ENCODE data around the gene HSF2.

DNA sequence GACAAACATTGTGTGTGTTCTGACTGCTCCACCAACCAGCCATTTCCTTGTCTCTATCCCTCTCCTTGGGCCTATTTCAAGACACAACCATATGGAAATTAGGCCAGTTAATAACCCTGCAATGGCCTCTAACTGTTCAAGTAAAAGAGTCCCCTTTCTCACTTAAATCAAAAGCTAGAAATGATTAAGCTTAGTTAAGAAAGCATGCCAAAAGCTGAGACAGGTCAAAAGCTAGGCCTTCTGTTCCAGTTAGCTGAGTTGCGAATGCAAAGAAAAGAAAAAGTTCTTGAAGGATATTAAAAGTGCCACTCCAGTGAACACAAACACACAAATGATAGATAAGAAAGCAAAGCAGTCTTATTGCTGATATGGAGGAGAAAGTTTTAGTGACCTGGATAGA is 49.6 kb downstream of the HSF2 start:
- TF ChIP-seq, protein P1, sequence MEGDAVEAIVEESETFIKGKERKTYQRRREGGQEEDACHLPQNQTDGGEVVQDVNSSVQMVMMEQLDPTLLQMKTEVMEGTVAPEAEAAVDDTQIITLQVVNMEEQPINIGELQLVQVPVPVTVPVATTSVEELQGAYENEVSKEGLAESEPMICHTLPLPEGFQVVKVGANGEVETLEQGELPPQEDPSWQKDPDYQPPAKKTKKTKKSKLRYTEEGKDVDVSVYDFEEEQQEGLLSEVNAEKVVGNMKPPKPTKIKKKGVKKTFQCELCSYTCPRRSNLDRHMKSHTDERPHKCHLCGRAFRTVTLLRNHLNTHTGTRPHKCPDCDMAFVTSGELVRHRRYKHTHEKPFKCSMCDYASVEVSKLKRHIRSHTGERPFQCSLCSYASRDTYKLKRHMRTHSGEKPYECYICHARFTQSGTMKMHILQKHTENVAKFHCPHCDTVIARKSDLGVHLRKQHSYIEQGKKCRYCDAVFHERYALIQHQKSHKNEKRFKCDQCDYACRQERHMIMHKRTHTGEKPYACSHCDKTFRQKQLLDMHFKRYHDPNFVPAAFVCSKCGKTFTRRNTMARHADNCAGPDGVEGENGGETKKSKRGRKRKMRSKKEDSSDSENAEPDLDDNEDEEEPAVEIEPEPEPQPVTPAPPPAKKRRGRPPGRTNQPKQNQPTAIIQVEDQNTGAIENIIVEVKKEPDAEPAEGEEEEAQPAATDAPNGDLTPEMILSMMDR (IDR thresholded peaks at IDR 0.05): no peak
- TF ChIP-seq EP300 (IDR thresholded peaks at IDR 0.05) (no peak), POLR2A (IDR thresholded peaks at IDR 0.05; ENCODE audit: low read length) (no peak), BHLHE40 (IDR thresholded peaks at IDR 0.05; ENCODE audit: low read depth, low read length) (no peak), SMC3 (IDR thresholded peaks at IDR 0.05) (no peak), HOXA7 (CRISPR knock-in tag; IDR thresholded peaks at IDR 0.05) (no peak), MAFK (IDR thresholded peaks at IDR 0.05; ENCODE audit: partially characterized antibody) (no peak)
